HL-60 (cell line): ENCODE measurements around the gene NCK2.

Source experiments
- DNase-seq, 2 experiments: peaks; one replicate each; pipeline ENCODE4 v3.0.0-alpha.2; 2010 to 2020; ENCODE audit warnings: low read depth in 1 of 2, low spot score in 1 of 2
- H3K27ac ChIP-seq: fragments of 250-450 bp; sonication (Bioruptor Pico); replicated peaks from 2 replicates; pipeline ENCODE4 v1.5.1; 2020; ENCODE audit warnings: mild to moderate bottlenecking, moderate library complexity
- H3K27me3 ChIP-seq: fragments of 250-450 bp; sonication (Bioruptor Pico); 2 replicates; pipeline ENCODE4 v1.5.1; 2021; ENCODE audit warnings: mild to moderate bottlenecking, moderate library complexity; ENCODE audit not compliant: insufficient read depth, poor library complexity, severe bottlenecking
- H3K4me3 ChIP-seq: replicated peaks from 2 replicates; pipeline ENCODE4 v1.5.1; 2011; ENCODE audit warnings: mild to moderate bottlenecking, control low read depth, low read length; ENCODE audit not compliant: insufficient read depth
- GABPA ChIP-seq: IDR thresholded peaks from 2 replicates; pipeline ENCODE4 v1.6.1; 2012; ENCODE audit warnings: low read depth
- POLR2AphosphoS5 ChIP-seq: IDR thresholded peaks from 2 replicates; pipeline ENCODE4 v1.6.1; 2012; ENCODE audit warnings: low read depth
- SPI1 ChIP-seq: IDR thresholded peaks from 2 replicates; pipeline ENCODE4 v1.6.1; 2012; ENCODE audit warnings: low read depth, mild to moderate bottlenecking, borderline replicate concordance
- TF ChIP-seq, protein P1 (sequence below): IDR thresholded peaks from 2 replicates; pipeline ENCODE4 v1.6.1; 2012; ENCODE audit warnings: low read depth; ENCODE audit not compliant: insufficient replicate concordance
- TF ChIP-seq, protein P2 (sequence below): IDR thresholded peaks from one replicate; pipeline ENCODE4 v1.5.1; 2011; ENCODE audit warnings: low read length, control low read depth, inconsistent platforms; ENCODE audit not compliant: insufficient read depth

The NCK2 gene

GRCh38 chr2:105903051-105903674 is 158.5 kb downstream of the NCK2 start:
- no peak overlapping the region for H3K27ac ChIP-seq
- no peaks in the 10 kb centered on the region for H3K27me3 ChIP-seq
- TF ChIP-seq, protein P1, sequence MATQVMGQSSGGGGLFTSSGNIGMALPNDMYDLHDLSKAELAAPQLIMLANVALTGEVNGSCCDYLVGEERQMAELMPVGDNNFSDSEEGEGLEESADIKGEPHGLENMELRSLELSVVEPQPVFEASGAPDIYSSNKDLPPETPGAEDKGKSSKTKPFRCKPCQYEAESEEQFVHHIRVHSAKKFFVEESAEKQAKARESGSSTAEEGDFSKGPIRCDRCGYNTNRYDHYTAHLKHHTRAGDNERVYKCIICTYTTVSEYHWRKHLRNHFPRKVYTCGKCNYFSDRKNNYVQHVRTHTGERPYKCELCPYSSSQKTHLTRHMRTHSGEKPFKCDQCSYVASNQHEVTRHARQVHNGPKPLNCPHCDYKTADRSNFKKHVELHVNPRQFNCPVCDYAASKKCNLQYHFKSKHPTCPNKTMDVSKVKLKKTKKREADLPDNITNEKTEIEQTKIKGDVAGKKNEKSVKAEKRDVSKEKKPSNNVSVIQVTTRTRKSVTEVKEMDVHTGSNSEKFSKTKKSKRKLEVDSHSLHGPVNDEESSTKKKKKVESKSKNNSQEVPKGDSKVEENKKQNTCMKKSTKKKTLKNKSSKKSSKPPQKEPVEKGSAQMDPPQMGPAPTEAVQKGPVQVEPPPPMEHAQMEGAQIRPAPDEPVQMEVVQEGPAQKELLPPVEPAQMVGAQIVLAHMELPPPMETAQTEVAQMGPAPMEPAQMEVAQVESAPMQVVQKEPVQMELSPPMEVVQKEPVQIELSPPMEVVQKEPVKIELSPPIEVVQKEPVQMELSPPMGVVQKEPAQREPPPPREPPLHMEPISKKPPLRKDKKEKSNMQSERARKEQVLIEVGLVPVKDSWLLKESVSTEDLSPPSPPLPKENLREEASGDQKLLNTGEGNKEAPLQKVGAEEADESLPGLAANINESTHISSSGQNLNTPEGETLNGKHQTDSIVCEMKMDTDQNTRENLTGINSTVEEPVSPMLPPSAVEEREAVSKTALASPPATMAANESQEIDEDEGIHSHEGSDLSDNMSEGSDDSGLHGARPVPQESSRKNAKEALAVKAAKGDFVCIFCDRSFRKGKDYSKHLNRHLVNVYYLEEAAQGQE, result no peak
- TF ChIP-seq GABPA (no peak), POLR2AphosphoS5 (no peak), SPI1 (no peak)
- TF ChIP-seq, protein P2, sequence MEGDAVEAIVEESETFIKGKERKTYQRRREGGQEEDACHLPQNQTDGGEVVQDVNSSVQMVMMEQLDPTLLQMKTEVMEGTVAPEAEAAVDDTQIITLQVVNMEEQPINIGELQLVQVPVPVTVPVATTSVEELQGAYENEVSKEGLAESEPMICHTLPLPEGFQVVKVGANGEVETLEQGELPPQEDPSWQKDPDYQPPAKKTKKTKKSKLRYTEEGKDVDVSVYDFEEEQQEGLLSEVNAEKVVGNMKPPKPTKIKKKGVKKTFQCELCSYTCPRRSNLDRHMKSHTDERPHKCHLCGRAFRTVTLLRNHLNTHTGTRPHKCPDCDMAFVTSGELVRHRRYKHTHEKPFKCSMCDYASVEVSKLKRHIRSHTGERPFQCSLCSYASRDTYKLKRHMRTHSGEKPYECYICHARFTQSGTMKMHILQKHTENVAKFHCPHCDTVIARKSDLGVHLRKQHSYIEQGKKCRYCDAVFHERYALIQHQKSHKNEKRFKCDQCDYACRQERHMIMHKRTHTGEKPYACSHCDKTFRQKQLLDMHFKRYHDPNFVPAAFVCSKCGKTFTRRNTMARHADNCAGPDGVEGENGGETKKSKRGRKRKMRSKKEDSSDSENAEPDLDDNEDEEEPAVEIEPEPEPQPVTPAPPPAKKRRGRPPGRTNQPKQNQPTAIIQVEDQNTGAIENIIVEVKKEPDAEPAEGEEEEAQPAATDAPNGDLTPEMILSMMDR, result no peak
- DNase-seq, result no peak
- no peak overlapping the region for H3K4me3 ChIP-seq

DNA sequence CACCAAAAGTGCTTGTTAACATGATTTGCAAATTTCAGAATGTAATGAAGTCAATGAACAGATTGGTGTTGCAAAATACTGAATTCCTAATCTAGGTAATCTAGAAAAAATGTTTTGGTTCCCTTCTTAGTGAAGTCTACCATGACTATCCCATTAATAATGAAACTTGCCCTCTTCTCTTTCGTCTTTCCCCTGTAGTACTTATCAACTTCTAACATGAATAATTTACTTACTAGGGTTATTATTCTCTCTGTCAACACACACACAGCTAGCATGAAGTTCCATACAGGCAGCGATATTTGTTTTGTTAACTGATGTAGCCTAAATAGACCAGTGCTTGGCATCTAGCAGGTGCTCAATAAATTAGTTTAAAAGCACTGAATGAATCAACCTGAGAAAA is 160.2 kb downstream of the NCK2 start:
- no peak for TF ChIP-seq POLR2AphosphoS5
- TF ChIP-seq, protein P1, result no peak
- no peak for TF ChIP-seq GABPA
- no peaks in the 10 kb centered on the region for H3K27me3 ChIP-seq
- no peak for DNase-seq
- no peak overlapping the region for H3K4me3 ChIP-seq
- no peak overlapping the region for H3K27ac ChIP-seq

- no peak overlapping the region for H3K4me3 ChIP-seq
- no peak overlapping the region for H3K27ac ChIP-seq
- TF ChIP-seq POLR2AphosphoS5 (no peak), GABPA (no peak), SPI1 (no peak)
- TF ChIP-seq, protein P2, result no peak
- TF ChIP-seq, protein P1, result no peak
- no peaks in the 10 kb centered on the region for H3K27me3 ChIP-seq
- no peak for DNase-seq
These were observed 161.8 kb downstream of the NCK2 start for GRCh38 chr2:105906481-105906880.
